Motor neuron (in vitro differentiated cells): ENCODE results near the gene TIMM23. TPM values are rescaled to one million over a fixed set of nuclear protein-coding genes. Genes with fewer than 3 reads are reported as not detected.

Experiments
- ATAC-seq, 8 experiments: fragments of 200-7000 bp; cut with Tn5 transposase; replicated peaks in 6 of 8; 2 replicates each; pipeline ENCODE4 v1.8.0; 2021; ENCODE audit warnings: mild to moderate bottlenecking in 8 of 8, moderate library complexity in 8 of 8
- H3K27ac ChIP-seq, 2 donors: fragments of 250-450 bp; sonication (Bioruptor Pico); 2 replicates each; pipeline ENCODE4 v1.9.0; 2021; ENCODE audit warnings: antibody characterized with exemption in 2 of 2, mild to moderate bottlenecking in 2 of 2, moderate library complexity in 1 of 2
- H3K4me1 ChIP-seq, 2 donors: fragments of 250-450 bp; sonication (Bioruptor Pico); replicated peaks in 1 of 2; 2 replicates each; pipeline ENCODE4 v1.6.1; 2021; ENCODE audit warnings: antibody characterized with exemption in 2 of 2, mild to moderate bottlenecking in 2 of 2, moderate library complexity in 1 of 2
- H3K4me3 ChIP-seq, 5 donors: fragments of 250-450 bp; sonication (Bioruptor Pico); 2 replicates each; pipeline ENCODE4 v1.9.0; 2021; ENCODE audit warnings: antibody characterized with exemption in 5 of 5, mild to moderate bottlenecking in 5 of 5, moderate library complexity in 4 of 5
- WGBS, 10 experiments: fragments of 450-650 bp; shearing (Covaris generic); methylation state at CpG; one replicate each; pipeline ENCODE4 v1.0.0; 2022; 5-methylcytosine and 5-hydroxymethylcytosine counted together
- in situ Hi-C, 9 experiments: fragments of 400-800 bp; cut with MboI; loops; one replicate each; pipeline ENCODE4 v1.15.0; 2021; ENCODE audit warnings: low sequenced_read_pairs in 9 of 9, low pct_unique_long_range_greater_than_20kb in 2 of 9; ENCODE audit not compliant: unreplicated experiment in 9 of 9
- total RNA-seq, 8 experiments: library from RNA; unstranded; fragments of 300-600 nt; gene quantifications; 2 replicates each; pipeline versions ENCODE4 v1.2.3 to v1.2.4, GENCODE V29; 2022

TIMM23 gene
- total RNA-seq, 8 experiments from 2014 or later: 42.2 to 105 (median 88.5) TPM

DNA sequence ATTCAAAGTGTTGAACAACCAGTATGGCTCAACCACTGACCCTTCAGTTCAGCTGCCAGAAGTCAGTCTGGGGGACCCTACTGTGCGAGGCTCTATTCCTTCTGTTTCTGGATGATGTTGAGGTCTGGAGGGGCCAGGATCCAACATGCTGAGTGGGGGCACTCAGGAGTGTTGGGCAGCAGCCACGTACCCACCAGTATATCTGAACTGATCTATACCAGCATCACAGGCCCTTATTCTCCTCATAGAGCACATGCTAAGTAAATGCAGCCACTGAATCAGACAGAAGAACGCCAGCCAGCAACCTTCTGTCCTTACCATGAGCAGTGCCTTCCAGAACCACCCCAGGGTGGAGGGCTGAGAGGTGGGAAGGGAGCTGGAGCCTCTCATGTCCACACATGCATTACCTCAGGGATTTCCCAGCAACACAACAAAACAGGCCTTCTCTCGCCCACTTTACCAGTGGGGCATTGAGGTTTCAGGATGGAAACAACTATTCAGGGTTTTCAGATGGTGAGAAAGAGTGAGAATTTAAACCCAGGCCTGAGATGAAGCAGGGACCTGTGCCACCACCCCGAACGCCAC is 80.6 kb downstream of the TIMM23 start:
- WGBS, 10 experiments: 33 to 89% (median 80%) methylated on average over 1 to 6 of the region's 6 CpGs; no CpG with 5 or more reads in 3 of the 10 experiments
- no peaks in the 10 kb centered on the region for H3K4me1 ChIP-seq
- H3K27ac ChIP-seq: no peak overlapping the region
- in situ Hi-C loops: no loop called here
- H3K4me3 ChIP-seq: no peak overlapping the region
- ATAC-seq: no peak

Other genes starting within 250 kb of the TIMM23 start
- 10 to 100 TPM in 7 of 8 experiments, 1 to 10 TPM in 1; 9.4 to 40.3 (median 27.5) TPM for gene WASHC2C, start 245.2 kb upstream of the TIMM23 start, total RNA-seq
- gene AGAP4, start 125.0 kb upstream of the TIMM23 start, total RNA-seq: 10 to 100 TPM in 5 of 8 experiments, 1 to 10 TPM in 3; 7.9 to 21.3 (median 12.8) TPM
- 100 to 1,000 TPM in 6 of 8 experiments, 10 to 100 TPM in 2; 88.3 to 178 (median 109) TPM for gene NCOA4, start 58.1 kb downstream of the TIMM23 start, total RNA-seq
- not detected for gene MSMB, start 73.8 kb downstream of the TIMM23 start, total RNA-seq